ENCODE measurements around the gene GALR1.

GRCh38 chr18:77202329-77202728 lies 47.3 kb upstream of the GALR1 start:
- TF ChIP-seq, protein P1, sequence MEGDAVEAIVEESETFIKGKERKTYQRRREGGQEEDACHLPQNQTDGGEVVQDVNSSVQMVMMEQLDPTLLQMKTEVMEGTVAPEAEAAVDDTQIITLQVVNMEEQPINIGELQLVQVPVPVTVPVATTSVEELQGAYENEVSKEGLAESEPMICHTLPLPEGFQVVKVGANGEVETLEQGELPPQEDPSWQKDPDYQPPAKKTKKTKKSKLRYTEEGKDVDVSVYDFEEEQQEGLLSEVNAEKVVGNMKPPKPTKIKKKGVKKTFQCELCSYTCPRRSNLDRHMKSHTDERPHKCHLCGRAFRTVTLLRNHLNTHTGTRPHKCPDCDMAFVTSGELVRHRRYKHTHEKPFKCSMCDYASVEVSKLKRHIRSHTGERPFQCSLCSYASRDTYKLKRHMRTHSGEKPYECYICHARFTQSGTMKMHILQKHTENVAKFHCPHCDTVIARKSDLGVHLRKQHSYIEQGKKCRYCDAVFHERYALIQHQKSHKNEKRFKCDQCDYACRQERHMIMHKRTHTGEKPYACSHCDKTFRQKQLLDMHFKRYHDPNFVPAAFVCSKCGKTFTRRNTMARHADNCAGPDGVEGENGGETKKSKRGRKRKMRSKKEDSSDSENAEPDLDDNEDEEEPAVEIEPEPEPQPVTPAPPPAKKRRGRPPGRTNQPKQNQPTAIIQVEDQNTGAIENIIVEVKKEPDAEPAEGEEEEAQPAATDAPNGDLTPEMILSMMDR (IDR thresholded peaks at IDR 0.05; ENCODE audit: poor library complexity): no peak
- TF ChIP-seq EZH2phosphoT487 (IDR thresholded peaks at IDR 0.05; ENCODE audit: low read depth, severe bottlenecking, unreplicated experiment): no peak

Data from hepatocyte (in vitro differentiated cells).